PC-3 (cell line): ENCODE measurements around the gene SNX27.

Experiments used
- EZH2 ChIP-seq: fragments of 300-600 bp; sonication (generic); IDR thresholded peaks from one replicate; pipeline ENCODE4 v1.6.1; 2017; ENCODE audit warnings: antibody characterized with exemption, mild to moderate bottlenecking, low read length; ENCODE audit not compliant: unreplicated experiment
- EZH2phosphoT487 ChIP-seq: fragments of 300-600 bp; sonication (generic); IDR thresholded peaks from 2 replicates; pipeline ENCODE4 v1.6.1; 2018; ENCODE audit warnings: mild to moderate bottlenecking, antibody characterized with exemption, low read length, borderline replicate concordance
- TF ChIP-seq, protein P1 (sequence below): fragments of 300-600 bp; sonication (generic); conservative IDR thresholded peaks from 2 replicates; pipeline ENCODE4 v1.5.1; 2017; ENCODE audit warnings: antibody characterized with exemption, low read depth, mild to moderate bottlenecking, low read length

- TF ChIP-seq, protein P1, sequence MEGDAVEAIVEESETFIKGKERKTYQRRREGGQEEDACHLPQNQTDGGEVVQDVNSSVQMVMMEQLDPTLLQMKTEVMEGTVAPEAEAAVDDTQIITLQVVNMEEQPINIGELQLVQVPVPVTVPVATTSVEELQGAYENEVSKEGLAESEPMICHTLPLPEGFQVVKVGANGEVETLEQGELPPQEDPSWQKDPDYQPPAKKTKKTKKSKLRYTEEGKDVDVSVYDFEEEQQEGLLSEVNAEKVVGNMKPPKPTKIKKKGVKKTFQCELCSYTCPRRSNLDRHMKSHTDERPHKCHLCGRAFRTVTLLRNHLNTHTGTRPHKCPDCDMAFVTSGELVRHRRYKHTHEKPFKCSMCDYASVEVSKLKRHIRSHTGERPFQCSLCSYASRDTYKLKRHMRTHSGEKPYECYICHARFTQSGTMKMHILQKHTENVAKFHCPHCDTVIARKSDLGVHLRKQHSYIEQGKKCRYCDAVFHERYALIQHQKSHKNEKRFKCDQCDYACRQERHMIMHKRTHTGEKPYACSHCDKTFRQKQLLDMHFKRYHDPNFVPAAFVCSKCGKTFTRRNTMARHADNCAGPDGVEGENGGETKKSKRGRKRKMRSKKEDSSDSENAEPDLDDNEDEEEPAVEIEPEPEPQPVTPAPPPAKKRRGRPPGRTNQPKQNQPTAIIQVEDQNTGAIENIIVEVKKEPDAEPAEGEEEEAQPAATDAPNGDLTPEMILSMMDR = no peak
- TF ChIP-seq EZH2 (no peak), EZH2phosphoT487 (no peak)
Observed at GRCh38 chr1:151585622-151586021, 26.2 kb upstream of the SNX27 start.
